ENCODE results near the gene KDELR3.

KDELR3 gene

GRCh38 chr22:38424525-38425080 is 43.3 kb upstream of the KDELR3 start:
- Histone ChIP-seq H3K27me3 (ENCODE audit: control insufficient read depth in 3 of 3, insufficient read depth in 3 of 3, low read depth in 1 of 3, low read length in 3 of 3) (peaks cover 0 to 4% (median 0%) of the 10 kb centered on the region in 3 experiments), H3K4me3 (ENCODE audit: low read length in 2 of 2) (no peak overlapping the region), H3K36me3 (replicated peaks in 1 of 2; ENCODE audit: control insufficient read depth in 2 of 2, insufficient read depth in 2 of 2, low read length in 2 of 2) (no peaks in the 10 kb centered on the region), H3K18ac (ENCODE audit: low read length) (no peak overlapping the region), H2BK5ac (ENCODE audit: low read length) (peak overlapping the region; percentile 68), H3K4ac (ENCODE audit: low read length) (no peak overlapping the region), H3K4me1 (ENCODE audit: control insufficient read depth in 2 of 2, insufficient read depth in 1 of 2, low read depth in 1 of 2, low read length in 2 of 2) (peaks cover 9 to 13% of the 10 kb centered on the region in 2 donors), H3K9ac (ENCODE audit: low read depth, low read length, poor library complexity) (no peak overlapping the region), H3K9me3 (replicated peaks in 1 of 2; ENCODE audit: control insufficient read depth in 2 of 2, insufficient read depth in 1 of 2, low read depth in 1 of 2, low read length in 2 of 2) (peaks cover 0 to 3% of the 10 kb centered on the region in 2 donors), H3K14ac (ENCODE audit: low read length) (no peak overlapping the region), H2BK12ac (ENCODE audit: low read length) (no peak overlapping the region), H2AK5ac (ENCODE audit: low read depth, low read length) (no peak overlapping the region), H3K79me1 (ENCODE audit: low read depth, low read length) (no peaks in the 10 kb centered on the region), H3K27ac (replicated peaks; ENCODE audit: low read length) (no peak overlapping the region), H3K4me2 (ENCODE audit: insufficient read depth, low read length, poor library complexity, severe bottlenecking) (no peak overlapping the region), H2BK15ac (ENCODE audit: low read length) (no peak overlapping the region), H2BK120ac (ENCODE audit: low read depth, low read length) (no peak overlapping the region), H4K8ac (ENCODE audit: low read depth, low read length) (no peak overlapping the region), H4K91ac (ENCODE audit: low read depth, low read length, poor library complexity) (peak overlapping the region; percentile 9), H2AFZ (ENCODE audit: low read length) (no peak overlapping the region), H3K23ac (ENCODE audit: low read depth, low read length, poor library complexity) (peak overlapping the region; percentile 29)
- WGBS, 2 donors (ENCODE audit: extremely low coverage in 2 of 2, insufficient read length in 2 of 2, insufficient replicate concordance in 1 of 2): no CpG with 5 or more reads among the region's 12 CpGs
- no peak for DNase-seq (ENCODE audit: low spot score)

- Histone ChIP-seq H3K4me3 (ENCODE audit: low read length in 2 of 2) (no peak overlapping the region), H3K4me1 (ENCODE audit: control insufficient read depth in 2 of 2, insufficient read depth in 1 of 2, low read depth in 1 of 2, low read length in 2 of 2) (peaks cover 13 to 18% of the 10 kb centered on the region in 2 donors), H3K9ac (ENCODE audit: low read depth, low read length, poor library complexity) (peak overlapping the region; percentile 4), H3K14ac (ENCODE audit: low read length) (peak overlapping the region; percentile 38), H3K4ac (ENCODE audit: low read length) (no peak overlapping the region), H3K36me3 (replicated peaks in 1 of 2; ENCODE audit: control insufficient read depth in 2 of 2, insufficient read depth in 2 of 2, low read length in 2 of 2) (no peaks in the 10 kb centered on the region), H3K18ac (ENCODE audit: low read length) (peak overlapping the region; percentile 17), H2BK120ac (ENCODE audit: low read depth, low read length) (no peak overlapping the region), H2AK5ac (ENCODE audit: low read depth, low read length) (peak overlapping the region; percentile 79), H3K27me3 (ENCODE audit: control insufficient read depth in 3 of 3, insufficient read depth in 3 of 3, low read depth in 1 of 3, low read length in 3 of 3) (no peaks in the 10 kb centered on the region), H2AFZ (ENCODE audit: low read length) (no peak overlapping the region), H2BK15ac (ENCODE audit: low read length) (no peak overlapping the region), H2BK5ac (ENCODE audit: low read length) (no peak overlapping the region), H4K91ac (ENCODE audit: low read depth, low read length, poor library complexity) (no peak overlapping the region), H3K79me1 (ENCODE audit: low read depth, low read length) (no peaks in the 10 kb centered on the region), H3K9me3 (replicated peaks in 1 of 2; ENCODE audit: control insufficient read depth in 2 of 2, insufficient read depth in 1 of 2, low read depth in 1 of 2, low read length in 2 of 2) (peaks cover 0 to 3% of the 10 kb centered on the region in 2 donors), H3K27ac (replicated peaks; ENCODE audit: low read length) (no peak overlapping the region), H3K4me2 (ENCODE audit: insufficient read depth, low read length, poor library complexity, severe bottlenecking) (no peak overlapping the region), H2BK12ac (ENCODE audit: low read length) (no peak overlapping the region), H3K23ac (ENCODE audit: low read depth, low read length, poor library complexity) (peak overlapping the region; percentile 63), H4K8ac (ENCODE audit: low read depth, low read length) (peak overlapping the region; percentile 10)
- DNase-seq (ENCODE audit: low spot score): no peak
- no CpG with 5 or more reads among the region's 17 CpGs for WGBS, 2 donors (ENCODE audit: extremely low coverage in 2 of 2, insufficient read length in 2 of 2, insufficient replicate concordance in 1 of 2)
Measured at GRCh38 chr22:38426628-38427027, 41.3 kb upstream of the KDELR3 start.

GRCh38 chr22:38427465-38427864 is 40.4 kb upstream of the KDELR3 start:
- Histone ChIP-seq H3K4me3 (ENCODE audit: low read length in 2 of 2) (no peak overlapping the region), H2BK12ac (ENCODE audit: low read length) (no peak overlapping the region), H3K4me2 (ENCODE audit: insufficient read depth, low read length, poor library complexity, severe bottlenecking) (no peak overlapping the region), H3K79me1 (ENCODE audit: low read depth, low read length) (no peaks in the 10 kb centered on the region), H2AK5ac (ENCODE audit: low read depth, low read length) (peak overlapping the region; percentile 79), H3K14ac (ENCODE audit: low read length) (no peak overlapping the region), H3K18ac (ENCODE audit: low read length) (peak overlapping the region; percentile 8), H4K8ac (ENCODE audit: low read depth, low read length) (no peak overlapping the region), H3K27me3 (ENCODE audit: control insufficient read depth in 3 of 3, insufficient read depth in 3 of 3, low read depth in 1 of 3, low read length in 3 of 3) (no peaks in the 10 kb centered on the region), H4K91ac (ENCODE audit: low read depth, low read length, poor library complexity) (peak overlapping the region; percentile 64), H2BK15ac (ENCODE audit: low read length) (no peak overlapping the region), H3K9ac (ENCODE audit: low read depth, low read length, poor library complexity) (no peak overlapping the region), H3K9me3 (replicated peaks in 1 of 2; ENCODE audit: control insufficient read depth in 2 of 2, insufficient read depth in 1 of 2, low read depth in 1 of 2, low read length in 2 of 2) (peaks cover 0 to 3% of the 10 kb centered on the region in 2 donors), H2BK120ac (ENCODE audit: low read depth, low read length) (no peak overlapping the region), H2BK5ac (ENCODE audit: low read length) (peak overlapping the region; percentile 60), H3K36me3 (replicated peaks in 1 of 2; ENCODE audit: control insufficient read depth in 2 of 2, insufficient read depth in 2 of 2, low read length in 2 of 2) (no peaks in the 10 kb centered on the region), H2AFZ (ENCODE audit: low read length) (no peak overlapping the region), H3K23ac (ENCODE audit: low read depth, low read length, poor library complexity) (peak overlapping the region; percentile 63), H3K4me1 (ENCODE audit: control insufficient read depth in 2 of 2, insufficient read depth in 1 of 2, low read depth in 1 of 2, low read length in 2 of 2) (peaks cover 17% of the 10 kb centered on the region in 2 donors), H3K4ac (ENCODE audit: low read length) (no peak overlapping the region), H3K27ac (replicated peaks; ENCODE audit: low read length) (no peak overlapping the region)
- DNase-seq (ENCODE audit: low spot score): no peak
- no CpG with 5 or more reads among the region's 36 CpGs for WGBS, 2 donors (ENCODE audit: extremely low coverage in 2 of 2, insufficient read length in 2 of 2, insufficient replicate concordance in 1 of 2)

- H3K4ac ChIP-seq (ENCODE audit: low read length): no peak overlapping the region
- H3K4me1 ChIP-seq (ENCODE audit: control insufficient read depth in 2 of 2, insufficient read depth in 1 of 2, low read depth in 1 of 2, low read length in 2 of 2): peaks cover 13 to 17% of the 10 kb centered on the region in 2 donors
- H3K27ac ChIP-seq (replicated peaks; ENCODE audit: low read length): no peak overlapping the region
- H3K27me3 ChIP-seq (ENCODE audit: control insufficient read depth in 3 of 3, insufficient read depth in 3 of 3, low read depth in 1 of 3, low read length in 3 of 3): no peaks in the 10 kb centered on the region
- no peak overlapping the region for H3K4me2 ChIP-seq (ENCODE audit: insufficient read depth, low read length, poor library complexity, severe bottlenecking)
- no peak overlapping the region for H2BK15ac ChIP-seq (ENCODE audit: low read length)
- peak overlapping the region; percentile 51 for H3K18ac ChIP-seq (ENCODE audit: low read length)
- H2BK12ac ChIP-seq (ENCODE audit: low read length): no peak overlapping the region
- no peak overlapping the region for H4K8ac ChIP-seq (ENCODE audit: low read depth, low read length)
- peak overlapping the region; percentile 79 for H2AK5ac ChIP-seq (ENCODE audit: low read depth, low read length)
- no peaks in the 10 kb centered on the region for H3K79me1 ChIP-seq (ENCODE audit: low read depth, low read length)
- no peak overlapping the region for H3K9ac ChIP-seq (ENCODE audit: low read depth, low read length, poor library complexity)
- H2BK5ac ChIP-seq (ENCODE audit: low read length): peak overlapping the region; percentile 60
- H2AFZ ChIP-seq (ENCODE audit: low read length): no peak overlapping the region
- H3K4me3 ChIP-seq (ENCODE audit: low read length in 2 of 2): no peak overlapping the region
- no peak overlapping the region for H2BK120ac ChIP-seq (ENCODE audit: low read depth, low read length)
- H3K36me3 ChIP-seq (replicated peaks in 1 of 2; ENCODE audit: control insufficient read depth in 2 of 2, insufficient read depth in 2 of 2, low read length in 2 of 2): no peaks in the 10 kb centered on the region
- H3K14ac ChIP-seq (ENCODE audit: low read length): no peak overlapping the region
- H3K9me3 ChIP-seq (replicated peaks in 1 of 2; ENCODE audit: control insufficient read depth in 2 of 2, insufficient read depth in 1 of 2, low read depth in 1 of 2, low read length in 2 of 2): peaks cover 0 to 3% of the 10 kb centered on the region in 2 donors
- WGBS, 2 donors (ENCODE audit: extremely low coverage in 2 of 2, insufficient read length in 2 of 2, insufficient replicate concordance in 1 of 2): no CpG with 5 or more reads among the region's 31 CpGs
- no peak overlapping the region for H4K91ac ChIP-seq (ENCODE audit: low read depth, low read length, poor library complexity)
- no peak for DNase-seq (ENCODE audit: low spot score)
- H3K23ac ChIP-seq (ENCODE audit: low read depth, low read length, poor library complexity): no peak overlapping the region
Measured at GRCh38 chr22:38427940-38428339, 40.0 kb upstream of the KDELR3 start.
